ENCODE results near the gene RPS18. TPM values are rescaled to one million over a fixed set of nuclear protein-coding genes. Genes with fewer than 3 reads are reported as not detected.

Gene RPS18
- total and polyA plus RNA-seq, 2 donors (not counting 1 experiment from before 2014, with no cell fraction given) = 4,034 to 4,995 TPM

GRCh38 chr6:33264015-33264414 lies 7.9 kb upstream of the RPS18 start:
- H2AFZ ChIP-seq (ENCODE audit: low read length) = no peak overlapping the region
- H3K36me3 ChIP-seq (ENCODE audit: control insufficient read depth, insufficient read depth, low read length) = peaks cover 11% of the 10 kb centered on the region

GRCh38 chr6:33271117-33271467 lies 783 bp upstream of the RPS18 start:
- Histone ChIP-seq H3K27ac (ENCODE audit: insufficient read depth, low read length) (peak overlapping the region; percentile 95), H3K36me3 (ENCODE audit: control insufficient read depth, insufficient read depth, low read length) (peaks cover 19% of the 10 kb centered on the region), H3K27me3 (ENCODE audit: control insufficient read depth, insufficient read depth, low read length) (no peaks in the 10 kb centered on the region), H2AFZ (ENCODE audit: low read length) (peak overlapping the region; percentile 97), H3K4me2 (ENCODE audit: extremely low read depth, insufficient read depth, low read length) (peak overlapping the region; percentile 98), H3K4me1 (ENCODE audit: control insufficient read depth, extremely low read depth, insufficient read depth, low read length) (peaks cover 14% of the 10 kb centered on the region), H3K79me2 (ENCODE audit: control insufficient read depth, insufficient read depth, low read length) (peaks cover 51% of the 10 kb centered on the region), H3K9ac (ENCODE audit: insufficient read depth, low read length) (peak overlapping the region; percentile 95), H4K20me1 (ENCODE audit: control insufficient read depth, extremely low read depth, insufficient read depth, low read length) (no peaks in the 10 kb centered on the region), H3K9me3 (ENCODE audit: control insufficient read depth, insufficient read depth, low read depth, low read length) (no peaks in the 10 kb centered on the region), H3K4me3 (replicated peaks in 1 of 4; ENCODE audit: control extremely low read depth in 1 of 4, insufficient read depth in 1 of 4, low read depth in 3 of 4, low read length in 4 of 4) (peak overlapping the region; percentile 75 to 97 (median 92))
- no peak for TF ChIP-seq EZH2 (IDR thresholded peaks at IDR 0.05; ENCODE audit: low read length, missing control alignments)
- peak in 1 of 2 donors; percentile 38 for DNase-seq (ENCODE audit: low read depth in 2 of 2)

More at GRCh38 chr6:33264015-33264414, 7.9 kb upstream of the RPS18 start:
- H3K27me3 ChIP-seq (ENCODE audit: control insufficient read depth, insufficient read depth, low read length) = no peaks in the 10 kb centered on the region
- H4K20me1 ChIP-seq (ENCODE audit: control insufficient read depth, extremely low read depth, insufficient read depth, low read length) = no peaks in the 10 kb centered on the region
- H3K27ac ChIP-seq (ENCODE audit: insufficient read depth, low read length) = no peak overlapping the region
- H3K4me3 ChIP-seq (replicated peaks in 1 of 4; ENCODE audit: control extremely low read depth in 1 of 4, insufficient read depth in 1 of 4, low read depth in 3 of 4, low read length in 4 of 4) = no peak overlapping the region
- TF ChIP-seq EZH2 (IDR thresholded peaks at IDR 0.05; ENCODE audit: low read length, missing control alignments) (no peak), CTCF (conservative IDR thresholded peaks at IDR 0.05 in 1 of 2, IDR thresholded peaks at IDR 0.05 in 1 of 2; ENCODE audit: low read depth in 1 of 2, low read length in 2 of 2) (no peak)
- H3K4me1 ChIP-seq (ENCODE audit: control insufficient read depth, extremely low read depth, insufficient read depth, low read length) = no peaks in the 10 kb centered on the region
- no peaks in the 10 kb centered on the region for H3K79me2 ChIP-seq (ENCODE audit: control insufficient read depth, insufficient read depth, low read length)
- no peak for DNase-seq (ENCODE audit: low read depth in 2 of 2)
- no peak overlapping the region for H3K9ac ChIP-seq (ENCODE audit: insufficient read depth, low read length)
- H3K4me2 ChIP-seq (ENCODE audit: extremely low read depth, insufficient read depth, low read length) = no peak overlapping the region
- no peaks in the 10 kb centered on the region for H3K9me3 ChIP-seq (ENCODE audit: control insufficient read depth, insufficient read depth, low read depth, low read length)

GRCh38 chr6:33272275-33273128 lies 627 bp downstream of the RPS18 start:
- Histone ChIP-seq H3K27me3 (ENCODE audit: control insufficient read depth, insufficient read depth, low read length) (no peaks in the 10 kb centered on the region), H3K79me2 (ENCODE audit: control insufficient read depth, insufficient read depth, low read length) (peaks cover 51% of the 10 kb centered on the region), H3K9me3 (ENCODE audit: control insufficient read depth, insufficient read depth, low read depth, low read length) (no peaks in the 10 kb centered on the region), H3K27ac (ENCODE audit: insufficient read depth, low read length) (peak overlapping the region; percentile 95), H3K36me3 (ENCODE audit: control insufficient read depth, insufficient read depth, low read length) (peaks cover 19% of the 10 kb centered on the region), H3K9ac (ENCODE audit: insufficient read depth, low read length) (peak overlapping the region; percentile 78), H3K4me3 (replicated peaks in 1 of 4; ENCODE audit: control extremely low read depth in 1 of 4, insufficient read depth in 1 of 4, low read depth in 3 of 4, low read length in 4 of 4) (peak overlapping the region; percentile 75 to 97 (median 92)), H4K20me1 (ENCODE audit: control insufficient read depth, extremely low read depth, insufficient read depth, low read length) (no peaks in the 10 kb centered on the region), H3K4me2 (ENCODE audit: extremely low read depth, insufficient read depth, low read length) (peak overlapping the region; percentile 100), H2AFZ (ENCODE audit: low read length) (no peak overlapping the region), H3K4me1 (ENCODE audit: control insufficient read depth, extremely low read depth, insufficient read depth, low read length) (peaks cover 19% of the 10 kb centered on the region)
- TF ChIP-seq EZH2 (IDR thresholded peaks at IDR 0.05; ENCODE audit: low read length, missing control alignments) = no peak
- DNase-seq (ENCODE audit: low read depth in 2 of 2) = no peak

All from fibroblast of lung (primary cell).